Spleen (tissue), 7 donors: ENCODE measurements around the gene ANAPC5.

Source experiments
- CTCF ChIP-seq, 11 experiments: fragments of 200-600 bp in 7 of 11; fragments of 450-650 bp in 4 of 11; sonication (generic) in 4 of 11; IDR thresholded peaks in 8 of 11; conservative IDR thresholded peaks in 3 of 11; 1 replicate in 7 of 11; 2 replicates in 4 of 11; pipeline versions ENCODE4 v1.4.0 to v1.8.0; 2016 to 2021; ENCODE audit warnings: antibody characterized with exemption in 11 of 11, inconsistent platforms in 4 of 11, mild to moderate bottlenecking in 1 of 11
- POLR2AphosphoS5 ChIP-seq, 3 donors: sonication (generic); formaldehyde crosslinking; IDR thresholded peaks; one replicate each; pipeline ENCODE4 v1.5.1; 2017; ENCODE audit warnings: antibody characterized with exemption in 3 of 3
- donor health status: DM: no; HTN: no; CAD: no; lungs with moderate emphysema.
- donor health status: DM: no; HTN: no; CAD: no.
- donor health status: DM: no; HTN: no; CAD: no.

- TF ChIP-seq POLR2AphosphoS5 (IDR thresholded peaks at IDR 0.05) (no peak), CTCF (IDR thresholded peaks at IDR 0.05 in 8 of 11, conservative IDR thresholded peaks at IDR 0.05 in 3 of 11) (no peak)
These were observed 46.1 kb upstream of the ANAPC5 start for GRCh38 chr12:121398355-121398754.
